ENCODE data around the gene KMT5B. TPM values are rescaled to one million over a fixed set of nuclear protein-coding genes. Genes with fewer than 3 reads are reported as not detected.

Gene KMT5B
- total RNA-seq, 2 experiments from 2014 or later, result 18.7 to 21.9 TPM

DNA sequence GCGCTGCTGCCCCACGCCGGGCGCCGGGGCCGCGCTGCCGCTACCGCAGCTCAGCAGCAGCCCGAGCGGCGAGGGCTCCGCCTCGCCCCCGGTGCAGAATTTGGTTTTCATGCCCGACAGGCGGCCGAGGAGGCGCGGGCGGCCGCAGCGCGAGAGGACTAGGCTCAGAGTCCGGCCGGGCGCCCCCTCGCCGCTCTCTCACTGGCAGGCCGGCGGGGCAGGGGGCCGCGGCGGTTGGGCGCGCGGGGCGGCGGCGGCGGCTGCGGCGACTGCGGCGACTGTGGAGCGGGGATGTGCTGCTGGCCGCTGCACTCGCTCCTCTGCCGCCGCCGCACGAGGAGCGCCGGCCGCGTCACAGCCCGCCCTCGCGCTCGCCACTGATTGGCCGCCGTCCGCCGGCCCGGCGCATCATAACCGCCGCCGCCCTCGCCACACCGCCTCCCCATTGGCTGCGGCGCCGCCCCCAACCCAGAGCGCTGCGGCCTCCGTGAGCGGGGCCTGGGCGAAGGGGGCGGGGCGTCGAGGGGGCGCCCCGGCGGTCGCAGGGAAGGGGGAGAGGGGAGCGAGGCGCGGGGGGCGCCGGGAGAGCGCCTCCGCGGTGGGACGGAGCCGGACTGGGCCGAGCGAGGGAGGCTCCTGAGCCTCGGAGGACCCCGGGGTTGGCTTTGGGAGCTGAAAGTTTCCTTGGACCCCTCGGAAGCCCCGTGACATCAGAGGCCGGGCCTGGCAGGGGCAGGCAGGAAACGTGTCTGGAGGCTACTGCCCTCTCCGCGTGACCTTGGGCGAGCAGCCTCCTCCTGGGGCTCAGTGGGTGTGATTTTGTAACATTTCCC is 91.8 kb downstream of the KMT5B start, which contains the start of gene CHKA:
TSS of gene CHKA (minus strand) at position 322 of the 833 bp plus-strand sequence. CDS start at position 111, 211 bp downstream.
- CTCF ChIA-PET, result no interaction called here
- POLR2A ChIA-PET, result interaction anchor here (0.5 kb wide), 1 partner anchor 15 kb away, joined by 3 read pairs; no protein-coding TSS in a partner anchor
- H3K4me1 Mint-ChIP-seq (ENCODE audit: low read depth), result peaks cover 35% of the 10 kb centered on the region
- DNase-seq, result peak; percentile 87
- H3K4me3 Mint-ChIP-seq, result peak within 1 kb of the TSS; percentile 83
- peak; percentile 87 for ATAC-seq
- no peaks in the 10 kb centered on the region for H3K9me3 Mint-ChIP-seq (ENCODE audit: insufficient read depth)
- no peaks in the 10 kb centered on the region for H3K27me3 Mint-ChIP-seq (ENCODE audit: low read depth)
- peaks cover 13% of the 10 kb centered on the region for H3K36me3 Mint-ChIP-seq (ENCODE audit: low read depth)
- peak within 1 kb of the TSS; percentile 93 for H3K27ac Mint-ChIP-seq

DNA sequence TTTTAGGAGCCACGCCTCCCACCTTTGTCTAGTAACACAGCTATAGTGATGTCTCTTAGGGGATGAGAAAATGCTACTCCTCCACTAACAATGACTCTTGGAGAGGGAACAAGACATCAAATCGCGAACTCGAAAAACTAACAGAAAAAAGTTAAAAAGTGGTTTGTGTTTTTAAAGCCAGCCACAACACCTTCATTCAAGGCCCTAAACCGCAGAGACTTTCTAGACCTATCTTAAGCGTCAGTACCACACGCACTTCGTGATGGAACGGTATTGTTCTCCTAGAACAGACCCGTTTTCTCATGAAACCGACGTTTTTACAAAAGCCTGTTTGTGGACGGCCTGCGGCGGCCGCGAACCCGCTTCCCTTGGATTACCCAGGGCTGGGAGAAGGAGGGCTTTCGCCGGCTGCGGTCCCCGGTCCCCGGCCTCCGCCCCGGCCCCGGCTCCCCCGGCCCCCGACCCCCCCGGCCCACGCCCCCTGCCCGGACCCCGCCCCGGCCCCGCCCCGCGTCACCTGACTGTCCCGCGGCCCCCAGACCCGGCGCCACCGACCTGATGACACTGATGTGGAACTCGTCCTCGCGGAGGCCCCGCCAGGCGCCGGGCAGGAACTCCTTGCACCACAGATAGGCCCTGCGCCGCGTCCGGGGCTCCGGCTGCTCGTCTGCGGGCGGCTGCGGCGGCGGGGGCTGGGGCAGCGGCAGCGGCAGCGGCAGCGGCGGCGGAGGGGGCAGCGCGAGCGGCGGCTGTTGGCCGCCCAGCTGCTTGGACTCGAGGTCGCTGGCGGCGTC is 92.6 kb downstream of the KMT5B start:
- DNase-seq (peak; percentile 60), ATAC-seq (peak; percentile 33)
- Mint-ChIP-seq H3K4me3 (peak overlapping the region; percentile 83), H3K9me3 (ENCODE audit: insufficient read depth) (no peaks in the 10 kb centered on the region), H3K36me3 (ENCODE audit: low read depth) (peaks cover 13% of the 10 kb centered on the region), H3K27ac (peak overlapping the region; percentile 93), H3K4me1 (ENCODE audit: low read depth) (peaks cover 37% of the 10 kb centered on the region), H3K27me3 (ENCODE audit: low read depth) (no peaks in the 10 kb centered on the region)
- CTCF ChIA-PET, result no interaction called here
- POLR2A ChIA-PET, result interaction anchor here (0.5 kb wide), 1 partner anchor 14 kb away, joined by 3 read pairs; no protein-coding TSS in a partner anchor

DNA sequence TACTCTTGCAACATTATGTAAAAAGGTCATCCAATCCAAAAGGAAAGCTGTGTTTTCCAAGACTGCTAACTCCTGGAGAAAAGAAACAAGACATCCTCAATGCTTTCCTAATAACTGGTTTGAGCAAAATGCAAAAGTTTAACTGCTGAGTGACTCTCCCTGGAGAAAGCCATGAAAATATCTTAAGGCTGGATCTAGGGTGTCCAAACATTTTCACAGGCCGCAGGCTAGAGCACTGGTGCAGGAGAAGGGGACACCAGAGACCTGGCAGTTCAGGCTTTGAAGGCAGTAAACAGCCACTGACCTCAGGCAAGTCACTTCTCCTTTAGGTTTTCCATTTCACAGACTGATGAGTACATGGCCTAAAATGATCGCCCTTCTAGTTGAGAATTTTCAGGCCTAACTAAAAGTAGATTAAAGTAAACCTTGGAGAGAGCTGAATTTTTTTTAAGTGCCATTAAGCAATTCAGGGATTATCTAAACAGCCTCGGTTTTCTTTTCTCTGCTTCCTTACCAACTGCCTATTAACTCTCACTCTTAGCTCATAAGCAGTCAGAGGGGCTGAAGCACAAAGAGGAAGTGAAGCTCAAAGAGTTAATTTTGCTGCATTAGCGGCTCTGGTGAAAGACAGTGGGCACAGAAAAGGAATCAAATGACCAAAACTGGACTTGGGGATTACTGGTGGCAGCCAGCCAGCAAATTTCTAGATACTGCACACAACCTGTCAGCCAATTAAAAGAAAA is 94.2 kb downstream of the KMT5B start:
- ChIA-PET CTCF (interaction anchor here (0.6 to 2.2 kb wide), 3 partner anchors 26 to 87 kb away, joined by 3 to 5 read pairs (median 5); no protein-coding TSS in a partner anchor), POLR2A (interaction anchor here (1.1 kb wide), 1 partner anchor 78 kb away, joined by 3 read pairs; no protein-coding TSS in a partner anchor)
- Mint-ChIP-seq H3K27me3 (ENCODE audit: low read depth) (no peaks in the 10 kb centered on the region), H3K27ac (no peak overlapping the region), H3K9me3 (ENCODE audit: insufficient read depth) (no peaks in the 10 kb centered on the region), H3K4me1 (ENCODE audit: low read depth) (peaks cover 45% of the 10 kb centered on the region), H3K4me3 (no peak overlapping the region), H3K36me3 (ENCODE audit: low read depth) (peaks cover 13% of the 10 kb centered on the region)
- no peak for ATAC-seq
- DNase-seq, result no peak

DNA sequence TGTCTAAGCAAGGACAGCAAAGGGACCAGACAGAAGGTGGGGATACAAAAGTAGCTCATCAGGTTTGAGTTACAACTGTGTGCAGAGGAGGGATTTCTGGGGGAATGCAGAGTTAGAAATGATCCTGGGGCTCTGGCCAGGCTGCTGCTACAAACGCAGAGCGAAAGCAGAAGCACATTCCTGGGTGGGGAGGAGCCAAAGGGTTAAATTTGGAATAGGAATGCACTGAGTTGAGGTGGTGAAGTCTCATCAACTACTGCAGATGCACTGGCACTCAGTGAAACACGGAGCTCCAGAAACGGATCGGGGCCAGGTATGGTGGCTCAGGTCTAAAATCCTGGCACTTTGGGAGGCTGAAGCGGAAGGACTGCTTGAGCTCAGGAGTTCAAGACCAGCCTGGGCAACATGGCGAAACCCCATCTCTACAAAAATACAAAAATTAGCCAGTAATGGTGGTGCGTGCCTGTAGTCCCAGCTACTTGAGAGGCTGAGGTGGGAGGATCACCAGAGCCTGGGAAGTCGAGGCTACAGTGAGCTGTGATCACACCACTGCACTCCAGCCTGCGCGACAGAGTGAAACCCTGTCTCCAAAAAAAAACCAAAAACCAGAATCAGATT is 95.1 kb downstream of the KMT5B start:
- peaks cover 13% of the 10 kb centered on the region for H3K36me3 Mint-ChIP-seq (ENCODE audit: low read depth)
- DNase-seq (no peak), ATAC-seq (no peak)
- no peaks in the 10 kb centered on the region for H3K27me3 Mint-ChIP-seq (ENCODE audit: low read depth)
- CTCF ChIA-PET, result interaction anchor here (0.6 to 2.2 kb wide), 5 partner anchors 25 to 124 kb away, joined by 3 to 5 read pairs (median 3); no protein-coding TSS in a partner anchor
- H3K4me1 Mint-ChIP-seq (ENCODE audit: low read depth), result peaks cover 45% of the 10 kb centered on the region
- POLR2A ChIA-PET, result interaction anchor here (1.1 kb wide), 1 partner anchor 77 kb away, joined by 3 read pairs; no protein-coding TSS in a partner anchor
- no peak overlapping the region for H3K4me3 Mint-ChIP-seq
- no peak overlapping the region for H3K27ac Mint-ChIP-seq
- H3K9me3 Mint-ChIP-seq (ENCODE audit: insufficient read depth), result no peaks in the 10 kb centered on the region

DNA sequence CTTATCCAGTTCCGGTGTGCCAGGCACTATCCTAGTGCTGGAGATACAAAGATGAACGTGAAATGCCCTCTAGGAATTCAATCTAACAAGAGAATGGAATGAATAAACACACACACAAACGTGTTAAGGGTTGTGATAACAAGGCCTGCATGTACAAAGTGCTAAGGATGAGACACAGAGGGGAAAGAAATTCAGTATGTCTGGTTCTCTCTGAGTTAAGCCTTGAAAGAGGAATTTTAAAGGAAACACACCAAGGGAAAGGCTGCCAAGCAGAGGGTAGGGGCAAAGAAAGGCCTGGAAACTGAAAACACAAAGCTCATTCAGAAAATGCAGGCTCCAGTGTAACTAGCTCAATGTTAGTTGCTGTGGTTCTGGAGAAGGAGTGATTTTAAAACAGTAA is 96.1 kb downstream of the KMT5B start:
- ATAC-seq (no peak), DNase-seq (no peak)
- Mint-ChIP-seq H3K4me3 (no peak overlapping the region), H3K4me1 (ENCODE audit: low read depth) (peaks cover 41% of the 10 kb centered on the region), H3K36me3 (ENCODE audit: low read depth) (peaks cover 13% of the 10 kb centered on the region), H3K27me3 (ENCODE audit: low read depth) (no peaks in the 10 kb centered on the region), H3K9me3 (ENCODE audit: insufficient read depth) (no peaks in the 10 kb centered on the region), H3K27ac (no peak overlapping the region)
- ChIA-PET POLR2A (no interaction called here), CTCF (interaction anchor here (1.2 to 1.5 kb wide), 2 partner anchors 92 to 123 kb away, joined by 3 read pairs; no protein-coding TSS in a partner anchor)

DNA sequence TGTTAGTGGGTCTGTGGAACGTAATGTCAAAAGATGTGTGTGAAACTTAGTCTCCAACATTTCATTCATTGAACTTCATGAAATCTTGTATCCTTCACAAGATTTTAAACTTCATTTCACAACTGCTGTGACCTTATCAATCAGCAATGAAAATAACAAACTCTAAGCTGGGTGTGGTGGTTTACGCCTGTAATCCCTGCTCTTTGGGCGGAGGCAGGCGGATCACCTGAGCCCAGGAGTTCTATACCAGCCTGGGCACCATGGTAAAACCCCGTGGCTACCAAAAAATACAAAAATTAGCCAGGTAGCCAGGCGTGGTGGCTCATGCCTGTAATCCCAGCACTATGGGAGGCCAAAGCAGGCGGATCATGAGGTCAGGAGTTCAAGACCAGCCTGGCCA is 97.0 kb downstream of the KMT5B start:
- H3K9me3 Mint-ChIP-seq (ENCODE audit: insufficient read depth), result no peaks in the 10 kb centered on the region
- ChIA-PET POLR2A (no interaction called here), CTCF (no interaction called here)
- H3K27ac Mint-ChIP-seq, result no peak overlapping the region
- ATAC-seq, result no peak
- H3K4me1 Mint-ChIP-seq (ENCODE audit: low read depth), result peaks cover 41% of the 10 kb centered on the region
- no peaks in the 10 kb centered on the region for H3K27me3 Mint-ChIP-seq (ENCODE audit: low read depth)
- peaks cover 13% of the 10 kb centered on the region for H3K36me3 Mint-ChIP-seq (ENCODE audit: low read depth)
- no peak overlapping the region for H3K4me3 Mint-ChIP-seq
- DNase-seq, result no peak

DNA sequence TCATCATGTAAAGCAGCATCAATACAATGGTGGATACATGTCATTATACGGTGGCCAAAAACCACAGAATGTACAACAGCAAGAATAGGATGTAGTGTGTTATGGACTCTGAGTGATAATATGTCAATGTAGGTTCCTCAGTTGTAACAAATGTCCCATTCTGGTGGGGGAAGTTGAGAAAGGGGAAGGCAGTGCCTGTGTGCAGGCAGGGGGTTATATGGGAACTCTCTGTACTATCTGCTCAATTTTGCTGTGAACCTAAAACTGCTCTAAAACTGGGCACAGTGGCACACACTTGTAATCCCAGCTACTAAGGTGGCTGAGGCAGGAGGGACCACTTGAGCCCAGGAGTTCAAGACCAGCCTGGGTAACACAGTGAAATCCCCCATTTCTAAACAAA is 97.8 kb downstream of the KMT5B start:
- CTCF ChIA-PET, result interaction anchor here (0.7 kb wide), 1 partner anchor 18 kb away, joined by 6 read pairs; no protein-coding TSS in a partner anchor
- H3K4me3 Mint-ChIP-seq, result no peak overlapping the region

DNA sequence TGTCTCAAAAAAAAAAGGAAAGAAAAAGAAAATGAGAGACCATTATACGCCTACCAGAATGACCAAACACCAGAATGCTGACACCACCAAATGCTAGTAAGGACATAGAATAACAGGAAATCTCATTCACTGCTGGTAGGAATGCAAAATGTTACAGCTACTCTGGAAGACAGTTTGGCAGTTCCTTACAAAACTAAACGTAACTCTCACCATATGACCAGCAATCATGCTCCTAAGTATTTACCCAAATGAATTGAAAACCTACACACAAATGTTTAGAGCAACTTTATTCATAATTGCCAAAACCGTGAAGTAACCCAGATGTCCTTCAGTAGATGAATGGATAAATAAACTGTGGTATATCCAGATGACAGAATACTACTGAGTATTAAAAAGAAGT is 99.1 kb downstream of the KMT5B start:
- Mint-ChIP-seq H3K4me1 (ENCODE audit: low read depth) (peaks cover 26% of the 10 kb centered on the region), H3K9me3 (ENCODE audit: insufficient read depth) (no peaks in the 10 kb centered on the region), H3K27ac (no peak overlapping the region), H3K27me3 (ENCODE audit: low read depth) (no peaks in the 10 kb centered on the region), H3K36me3 (ENCODE audit: low read depth) (peaks cover 13% of the 10 kb centered on the region), H3K4me3 (no peak overlapping the region)
- POLR2A ChIA-PET, result no interaction called here
- DNase-seq (no peak), ATAC-seq (no peak)
- CTCF ChIA-PET, result no interaction called here

More for the DNA sequence above, 97.8 kb downstream of the KMT5B start:
- ATAC-seq (no peak), DNase-seq (no peak)
- Mint-ChIP-seq H3K9me3 (ENCODE audit: insufficient read depth) (no peaks in the 10 kb centered on the region), H3K4me1 (ENCODE audit: low read depth) (peaks cover 39% of the 10 kb centered on the region), H3K36me3 (ENCODE audit: low read depth) (peaks cover 13% of the 10 kb centered on the region), H3K27me3 (ENCODE audit: low read depth) (no peaks in the 10 kb centered on the region), H3K27ac (no peak overlapping the region)
- POLR2A ChIA-PET, result no interaction called here

DNA sequence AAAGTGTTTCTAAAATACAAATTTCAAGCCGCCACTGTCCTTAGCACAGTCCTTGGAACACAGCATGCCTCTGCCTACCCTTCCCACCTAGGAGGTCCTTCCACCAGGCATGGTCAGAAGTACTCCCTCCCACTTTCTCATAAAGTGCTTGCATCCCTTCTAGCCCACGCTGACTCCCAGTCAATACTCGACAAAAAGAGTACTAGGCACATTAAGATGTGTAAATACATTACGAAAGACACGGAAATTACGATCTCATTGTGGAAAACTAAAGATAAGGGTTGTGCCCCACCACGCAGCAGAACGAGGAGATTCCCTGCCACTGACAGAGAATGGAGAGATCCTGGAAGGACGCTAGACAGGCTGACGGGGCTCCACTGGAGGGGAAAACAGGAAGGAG is 105.4 kb downstream of the KMT5B start:
- Mint-ChIP-seq H3K36me3 (ENCODE audit: low read depth) (peaks cover 2% of the 10 kb centered on the region), H3K27ac (no peak overlapping the region), H3K27me3 (ENCODE audit: low read depth) (no peaks in the 10 kb centered on the region), H3K9me3 (ENCODE audit: insufficient read depth) (no peaks in the 10 kb centered on the region), H3K4me1 (ENCODE audit: low read depth) (no peaks in the 10 kb centered on the region), H3K4me3 (no peak overlapping the region)
- ATAC-seq, result no peak
- CTCF ChIA-PET, result no interaction called here
- no peak for DNase-seq
- POLR2A ChIA-PET, result no interaction called here

DNA sequence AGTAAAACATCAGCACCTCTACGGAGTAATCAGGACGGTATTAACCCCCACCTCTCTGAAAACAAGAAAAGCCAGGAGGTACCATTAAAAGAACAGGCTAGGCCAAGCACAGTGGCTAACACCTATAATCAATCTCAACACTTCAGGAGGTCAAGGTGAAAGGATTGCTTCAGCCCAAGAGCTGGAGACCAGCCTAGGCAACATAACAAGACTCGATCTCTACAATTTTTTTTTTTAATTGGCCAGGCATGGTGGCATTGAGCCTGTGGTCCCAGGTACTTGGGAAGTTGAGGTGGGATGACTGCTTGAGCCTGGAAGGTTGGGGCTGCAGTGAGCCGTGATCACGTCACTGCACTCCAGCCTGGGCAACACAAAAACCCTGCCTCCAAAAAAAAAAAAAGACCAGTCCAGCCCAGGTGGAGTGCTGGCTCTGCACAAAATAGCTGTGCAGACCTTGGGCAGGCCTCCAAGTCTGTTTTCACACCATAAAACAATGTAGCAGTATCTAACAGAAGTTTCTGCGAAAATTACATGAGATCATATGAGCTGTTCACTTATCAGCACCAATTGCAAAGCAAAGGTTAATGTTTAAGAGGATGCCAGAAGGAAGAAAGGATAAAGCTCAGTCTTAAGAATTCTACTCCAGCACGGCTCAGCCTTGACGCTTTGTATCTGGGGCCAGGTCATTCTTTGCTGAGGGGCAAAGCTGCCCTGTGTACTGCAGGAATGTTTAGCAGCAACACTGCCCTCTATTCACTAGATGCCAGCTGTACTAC is 106.7 kb downstream of the KMT5B start:
- ATAC-seq (no peak), DNase-seq (no peak)
- Mint-ChIP-seq H3K27ac (no peak overlapping the region), H3K4me3 (no peak overlapping the region), H3K4me1 (ENCODE audit: low read depth) (no peaks in the 10 kb centered on the region), H3K36me3 (ENCODE audit: low read depth) (peaks cover 2% of the 10 kb centered on the region), H3K9me3 (ENCODE audit: insufficient read depth) (no peaks in the 10 kb centered on the region), H3K27me3 (ENCODE audit: low read depth) (no peaks in the 10 kb centered on the region)
- POLR2A ChIA-PET, result interaction anchor here (0.6 kb wide), 1 partner anchor 14 kb away, joined by 3 read pairs; no protein-coding TSS in a partner anchor
- CTCF ChIA-PET, result no interaction called here
